Urinary bladder (tissue), 4 donors: ENCODE results near the gene DNAJA1. TPM values are rescaled to one million over a fixed set of nuclear protein-coding genes. Genes with fewer than 3 reads are reported as not detected.
"Not testable (repeated sequence)": the region's sequence is repeated elsewhere in the genome, so short reads cannot be mapped to it uniquely, and the experiment has no call there.

ENCODE experiments used
- DNase-seq: peaks from one replicate; pipeline ENCODE4 v3.0.0-alpha.2; 2015; ENCODE audit errors: extremely low spot score
- H3K27ac ChIP-seq: one replicate; pipeline ENCODE4 v1.5.1; 2013; ENCODE audit warnings: low read depth, mild to moderate bottlenecking, moderate library complexity
- H3K36me3 ChIP-seq: one replicate; pipeline ENCODE4 v1.6.1; 2013; ENCODE audit warnings: mild to moderate bottlenecking, moderate library complexity; ENCODE audit not compliant: insufficient read depth
- H3K4me1 ChIP-seq: one replicate; pipeline ENCODE4 v1.6.1; 2013; ENCODE audit warnings: mild to moderate bottlenecking, moderate library complexity; ENCODE audit not compliant: insufficient read depth
- H3K4me3 ChIP-seq: one replicate; pipeline ENCODE4 v1.5.1; 2013; ENCODE audit warnings: low read depth, low read length
- WGBS: extraction: QIAGEN DNeasy Blood & Tissue Kit; methylation state at CpG from one replicate; pipeline ENCODE4 v1.1.7; 2013; 5-methylcytosine and 5-hydroxymethylcytosine counted together
- polyA plus RNA-seq: library from polyadenylated mRNA; stranded (reverse); fragments of 200-250 nt; gene quantifications from one replicate; pipeline ENCODE4 v1.2.3, GENCODE V29; 2013
- total RNA-seq: library from RNA; depleted of rRNA; stranded (reverse); fragments of >200 nt; gene quantifications from one replicate; pipeline ENCODE4 v1.2.3, GENCODE V29; 2014
- donor health status: healthy with polysubstance abuse.
- donor health status: healthy.

DNAJA1 gene
- total RNA-seq (97.7 TPM), polyA plus RNA-seq (84.0 TPM)

DNA sequence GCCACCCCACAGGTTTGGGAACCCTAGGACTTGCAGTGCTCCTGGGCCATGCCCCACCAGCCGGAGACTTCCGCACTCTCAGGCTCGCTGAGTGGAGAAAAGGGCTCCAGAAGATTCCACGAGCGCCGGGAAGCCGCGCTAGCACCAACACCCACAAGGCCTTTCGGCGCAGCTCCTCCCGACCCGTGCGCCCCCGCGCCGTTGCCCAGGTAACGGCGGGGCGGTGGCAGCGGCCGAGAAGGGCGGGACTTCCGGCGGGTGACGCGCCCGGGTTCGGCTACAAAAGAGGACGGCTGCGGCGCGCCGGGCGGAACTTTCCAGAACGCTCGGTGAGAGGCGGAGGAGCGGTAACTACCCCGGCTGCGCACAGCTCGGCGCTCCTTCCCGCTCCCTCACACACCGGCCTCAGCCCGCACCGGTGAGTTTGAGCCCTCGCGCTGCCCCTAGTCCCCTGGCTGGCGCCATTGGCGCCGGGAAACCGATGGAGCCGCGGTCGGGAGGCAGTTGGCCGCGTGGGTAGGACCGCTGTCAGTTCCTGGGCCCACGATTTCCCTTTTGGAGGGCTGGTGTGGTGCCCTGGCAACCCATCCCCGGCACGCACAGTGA, at the start of gene DNAJA1:
Gene DNAJA1 (plus strand): TSS at position 308 of the 606 bp plus-strand sequence. CDS start 1,212 bp downstream, outside the sequence.
- peak within 1 kb of the TSS; percentile 98 for H3K27ac ChIP-seq
- H3K4me1 ChIP-seq, result peaks cover 2% of the 10 kb centered on the region
- whole genome bisulfite sequencing, result under 1% methylated on average over 61 of the region's 61 CpGs
- H3K36me3 ChIP-seq, result peaks cover 2% of the 10 kb centered on the region
- peak; percentile 78 for DNase-seq
- peak within 1 kb of the TSS; percentile 98 for H3K4me3 ChIP-seq

DNA sequence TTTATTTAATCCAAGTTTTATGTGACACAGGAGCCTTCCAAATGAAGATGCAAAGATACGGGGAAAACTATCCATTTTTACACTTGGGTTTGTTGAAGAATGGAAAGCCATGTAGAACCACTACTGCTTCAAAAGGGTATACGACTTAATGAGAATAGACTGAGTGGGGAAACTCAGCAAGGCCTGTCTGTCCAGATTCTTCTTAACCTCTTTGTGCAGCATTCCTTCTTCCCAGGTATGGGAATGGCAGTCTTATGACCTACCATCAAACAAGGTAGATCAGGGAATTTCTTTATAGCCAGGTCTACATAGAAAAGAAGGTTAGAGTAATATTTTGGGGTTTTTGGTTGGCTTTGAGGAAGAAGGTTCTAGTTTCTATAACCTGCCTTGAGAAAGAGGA, 47.0 kb upstream of the DNAJA1 start:
- Histone ChIP-seq H3K4me3 (no peak overlapping the region), H3K4me1 (no peaks in the 10 kb centered on the region), H3K27ac (no peak overlapping the region), H3K36me3 (peaks cover 6% of the 10 kb centered on the region)
- 91% methylated on average over 2 of the region's 2 CpGs for WGBS
- no peak for DNase-seq

DNA sequence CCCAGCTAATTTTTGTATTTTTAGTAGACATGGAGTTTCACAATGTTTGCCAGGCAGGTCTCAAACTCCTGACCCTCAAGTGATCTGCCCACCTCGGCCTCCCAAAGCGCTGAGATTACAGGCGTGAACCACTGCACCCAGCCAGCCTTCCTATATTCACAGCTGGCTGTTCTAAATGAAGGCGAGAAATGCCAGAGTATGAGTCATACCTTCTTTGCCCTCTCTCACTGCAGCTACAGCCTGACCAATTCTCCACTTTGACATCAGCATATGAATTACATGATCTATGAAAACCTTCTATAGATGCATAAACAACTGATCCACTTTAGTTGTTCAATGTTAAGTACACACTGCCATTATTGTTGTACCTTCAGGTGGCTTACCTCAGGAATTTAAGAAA, 38.1 kb upstream of the DNAJA1 start:
- Histone ChIP-seq H3K27ac (no peak overlapping the region), H3K36me3 (peaks cover 7% of the 10 kb centered on the region)
- 96% methylated on average over 4 of the region's 4 CpGs for WGBS

DNA sequence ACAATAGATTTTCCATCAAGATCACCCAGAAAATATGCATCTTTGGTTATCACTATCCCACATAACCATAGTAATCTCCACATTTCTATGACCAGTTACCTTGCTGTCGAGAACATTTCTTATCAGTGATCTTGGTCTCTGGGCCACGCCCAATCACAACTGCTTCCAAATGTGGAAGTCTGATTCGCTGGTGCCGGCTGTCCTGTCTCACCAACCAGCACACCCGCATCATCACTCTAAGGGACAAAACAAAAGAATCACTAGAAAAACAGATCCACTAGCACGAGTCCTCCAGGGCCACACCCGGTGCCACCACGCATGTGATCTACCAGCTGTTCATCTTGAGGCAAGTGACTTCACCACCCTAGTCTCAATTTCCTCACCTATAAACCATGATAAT, 35.4 kb upstream of the DNAJA1 start:
- H3K4me3 ChIP-seq, result no peak overlapping the region
- 90% methylated on average over 8 of the region's 8 CpGs for WGBS
- H3K27ac ChIP-seq, result no peak overlapping the region
- peaks cover 6% of the 10 kb centered on the region for H3K36me3 ChIP-seq
- DNase-seq, result no peak
- peaks cover 2% of the 10 kb centered on the region for H3K4me1 ChIP-seq

More for the DNA sequence above, 38.1 kb upstream of the DNAJA1 start:
- H3K4me3 ChIP-seq, result no peak overlapping the region
- H3K4me1 ChIP-seq, result no peaks in the 10 kb centered on the region
- DNase-seq, result no peak

DNA sequence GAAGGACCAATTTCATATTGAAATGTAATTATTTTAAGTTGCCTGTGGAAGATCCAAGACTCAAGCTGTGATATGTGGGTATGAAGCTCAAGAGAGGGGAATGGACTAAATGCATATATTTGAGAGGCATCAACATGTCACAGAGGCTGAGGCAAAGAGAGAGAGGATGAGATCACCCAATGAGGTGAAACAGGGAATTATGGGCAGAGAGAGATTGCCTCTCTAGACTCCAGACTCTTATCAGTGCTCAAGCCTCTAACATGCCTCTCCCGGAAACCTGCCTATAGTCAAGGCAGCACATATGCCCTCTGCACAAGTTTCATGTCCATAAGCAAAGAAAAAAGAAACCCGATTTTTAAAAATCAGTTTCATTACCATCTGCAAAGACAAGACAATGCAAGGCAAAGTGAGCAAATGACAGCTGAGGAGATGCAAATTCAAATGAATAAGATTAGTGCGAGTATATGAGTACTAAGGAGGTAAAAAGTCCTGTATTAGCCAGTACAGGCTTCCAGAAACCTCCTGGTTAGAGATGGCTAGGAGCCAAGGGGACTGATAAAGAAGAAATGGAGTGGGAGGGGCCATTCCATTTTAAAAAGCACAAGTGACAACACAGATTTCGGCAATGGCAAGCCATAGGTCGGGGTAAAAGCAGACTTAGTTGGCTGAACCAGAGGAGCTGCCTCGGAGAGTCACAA, 33.0 kb upstream of the DNAJA1 start:
- WGBS, result 32% methylated on average over 6 of the region's 6 CpGs
- DNase-seq, result no peak
- Histone ChIP-seq H3K36me3 (peaks cover 6% of the 10 kb centered on the region), H3K4me1 (peaks cover 2% of the 10 kb centered on the region), H3K4me3 (no peak overlapping the region), H3K27ac (no peak overlapping the region)

DNA sequence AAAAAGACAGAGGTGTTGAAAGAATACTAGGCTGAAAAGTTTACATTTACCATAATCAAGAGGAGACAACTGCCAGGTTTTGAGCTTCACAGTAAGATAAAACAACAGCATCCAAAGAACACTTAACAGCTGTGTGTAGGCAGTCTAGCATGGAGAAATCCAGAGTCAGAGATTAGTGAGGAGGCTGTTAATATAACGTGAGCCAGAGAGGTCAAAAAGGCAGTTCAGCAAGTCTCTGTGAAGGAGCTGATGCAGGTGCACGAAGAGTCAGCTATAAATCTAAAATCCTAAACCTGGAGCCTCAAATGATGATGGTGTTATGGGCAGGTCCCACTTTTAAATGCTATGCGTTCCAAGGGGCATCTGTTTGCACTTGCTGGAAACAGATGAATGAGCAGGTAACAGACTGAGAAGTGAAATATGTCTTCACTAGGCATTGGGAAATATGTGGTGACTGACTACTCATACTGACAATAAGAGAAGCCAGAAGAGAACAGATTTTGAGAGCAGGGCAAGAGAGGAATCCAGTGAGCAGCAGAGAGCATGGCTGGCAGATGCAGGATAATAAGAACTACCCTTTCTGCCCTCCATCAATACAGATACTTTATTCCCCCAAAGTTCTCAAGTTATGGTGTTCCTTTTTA, 32.4 kb upstream of the DNAJA1 start:
- H3K4me3 ChIP-seq, result no peak overlapping the region
- 28% methylated on average over 3 of the region's 3 CpGs for WGBS
- no peak for DNase-seq
- H3K4me1 ChIP-seq, result peaks cover 2% of the 10 kb centered on the region
- peaks cover 6% of the 10 kb centered on the region for H3K36me3 ChIP-seq
- H3K27ac ChIP-seq, result no peak overlapping the region

DNA sequence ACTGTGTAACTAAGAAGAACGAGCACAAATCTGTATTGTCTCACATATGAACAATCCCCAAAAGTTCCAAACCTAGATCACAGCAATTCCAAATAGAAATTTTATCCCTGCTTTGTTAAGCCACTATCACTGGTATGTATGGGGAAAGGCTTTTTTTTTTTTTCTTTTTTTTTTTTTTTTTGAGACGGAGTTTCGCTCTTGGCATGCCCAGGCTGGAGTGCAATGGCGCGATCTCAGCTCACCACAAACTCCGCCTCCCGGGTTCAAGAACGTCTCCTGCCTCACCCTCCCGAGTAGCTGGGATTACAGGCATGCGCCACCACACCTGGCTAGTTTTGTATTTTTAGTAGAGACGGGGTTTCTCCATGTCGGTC, 24.4 kb upstream of the DNAJA1 start:
- H3K4me3 ChIP-seq, result peak overlapping the region; percentile 62
- DNase-seq, H3K36me3 ChIP-seq, H3K4me1 ChIP-seq, H3K27ac ChIP-seq: not testable (repeated sequence)
- 10% methylated on average over 12 of the region's 12 CpGs for WGBS

DNA sequence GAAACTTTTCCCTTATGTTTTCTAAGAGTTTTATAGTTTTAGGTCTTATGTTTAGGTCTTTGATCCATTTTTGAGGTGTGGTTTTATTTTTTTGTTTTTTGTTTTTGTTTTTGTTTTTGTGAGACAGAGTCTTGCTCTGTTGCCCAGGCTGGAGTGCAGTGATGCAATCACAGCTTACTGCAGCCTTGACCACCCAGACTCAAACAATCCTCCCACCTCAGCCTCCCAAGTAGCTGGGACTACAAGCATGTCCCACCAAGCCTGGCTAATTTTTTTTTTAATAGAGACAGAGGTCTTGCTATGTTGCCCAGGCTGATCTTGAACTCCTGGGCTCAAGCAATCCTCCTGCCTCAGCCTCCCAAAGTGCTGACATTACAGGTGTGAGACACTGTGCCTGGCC, 19.7 kb upstream of the DNAJA1 start:
- not testable (repeated sequence) for H3K27ac ChIP-seq, H3K36me3 ChIP-seq, DNase-seq, H3K4me3 ChIP-seq, H3K4me1 ChIP-seq

DNA sequence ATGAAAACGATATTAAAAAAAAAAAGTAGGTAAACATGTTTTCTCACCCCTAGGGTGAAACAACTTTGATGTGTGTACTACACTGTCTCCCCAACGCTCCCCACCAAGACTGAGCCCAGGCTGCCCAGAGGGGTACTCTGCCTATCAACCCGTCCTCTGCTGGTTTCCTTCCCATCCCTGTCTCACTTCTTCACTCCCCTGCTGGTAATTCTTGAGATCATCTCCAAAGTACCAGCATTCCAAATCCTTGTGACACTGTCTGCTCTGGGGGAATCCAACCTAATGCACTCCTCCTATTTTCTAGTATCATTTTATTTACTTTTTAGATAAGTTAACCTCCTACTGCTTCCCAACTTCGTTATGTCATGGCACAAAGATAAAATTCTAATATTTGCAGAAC, 17.3 kb upstream of the DNAJA1 start:
- no peaks in the 10 kb centered on the region for H3K4me1 ChIP-seq
- no peak for DNase-seq
- no peak overlapping the region for H3K27ac ChIP-seq
- no peaks in the 10 kb centered on the region for H3K36me3 ChIP-seq
- WGBS, result 93% methylated on average over 4 of the region's 4 CpGs
- H3K4me3 ChIP-seq, result no peak overlapping the region

DNA sequence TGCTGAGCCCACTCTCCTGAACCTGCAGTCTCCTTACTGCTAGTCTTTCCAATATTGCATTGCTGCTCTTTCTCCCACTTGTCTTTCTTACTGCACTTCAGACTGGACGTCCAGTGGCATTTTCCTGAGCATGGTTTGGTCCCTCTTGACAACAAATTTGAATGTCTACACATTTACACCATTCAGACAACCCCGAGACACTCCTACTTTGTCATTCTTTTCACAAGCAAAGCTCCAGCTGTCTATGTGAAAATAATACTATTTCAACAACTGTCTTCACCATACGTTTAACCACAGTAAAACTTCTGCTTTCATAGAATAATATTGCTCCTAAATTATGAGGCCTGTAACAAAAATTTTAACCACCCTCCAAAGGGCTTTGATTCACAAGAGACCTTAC, 13.2 kb upstream of the DNAJA1 start:
- 75% methylated on average over 3 of the region's 3 CpGs for WGBS
- no peak for DNase-seq

DNA sequence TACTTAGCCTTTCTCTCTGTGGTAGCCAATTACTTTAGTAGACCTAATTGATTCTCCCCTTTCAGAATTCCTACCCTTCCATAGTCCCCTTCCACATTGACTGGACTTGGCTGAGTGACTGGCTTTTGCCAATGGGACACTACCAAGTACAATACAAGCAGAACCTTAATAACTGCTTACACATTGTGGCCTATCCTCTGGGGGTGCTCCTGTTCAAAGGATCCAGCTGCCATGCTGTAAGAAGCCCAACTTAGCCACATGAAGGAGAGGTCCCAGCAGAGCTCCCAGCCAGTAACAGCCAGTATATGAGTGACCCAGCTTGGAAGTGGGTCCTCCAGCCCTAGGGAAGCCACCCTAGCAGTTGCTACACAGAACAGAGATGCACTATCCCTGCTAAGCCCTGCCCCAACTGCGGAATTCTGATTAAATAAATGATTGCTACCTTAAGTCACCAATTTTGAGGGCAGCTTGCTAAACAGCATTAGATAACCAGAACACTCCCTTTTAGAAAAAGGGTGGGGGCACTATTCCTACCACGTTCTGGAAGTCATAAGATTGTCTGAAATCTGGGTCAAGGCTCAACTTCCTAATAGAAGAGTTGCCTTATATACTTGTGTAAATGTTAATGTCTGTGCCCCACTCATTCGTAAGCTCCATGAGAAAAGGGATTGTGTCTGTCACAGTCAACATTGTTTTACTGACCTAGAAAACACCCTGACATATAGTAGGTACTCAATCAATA, 12.6 kb upstream of the DNAJA1 start:
- Histone ChIP-seq H3K4me3 (no peak overlapping the region), H3K4me1 (no peaks in the 10 kb centered on the region), H3K27ac (no peak overlapping the region), H3K36me3 (no peaks in the 10 kb centered on the region)
- 90% methylated on average over 3 of the region's 3 CpGs for WGBS
- no peak for DNase-seq

More for the DNA sequence above, 13.2 kb upstream of the DNAJA1 start:
- no peaks in the 10 kb centered on the region for H3K36me3 ChIP-seq
- H3K4me3 ChIP-seq, result no peak overlapping the region
- H3K4me1 ChIP-seq, result no peaks in the 10 kb centered on the region
- no peak overlapping the region for H3K27ac ChIP-seq

DNA sequence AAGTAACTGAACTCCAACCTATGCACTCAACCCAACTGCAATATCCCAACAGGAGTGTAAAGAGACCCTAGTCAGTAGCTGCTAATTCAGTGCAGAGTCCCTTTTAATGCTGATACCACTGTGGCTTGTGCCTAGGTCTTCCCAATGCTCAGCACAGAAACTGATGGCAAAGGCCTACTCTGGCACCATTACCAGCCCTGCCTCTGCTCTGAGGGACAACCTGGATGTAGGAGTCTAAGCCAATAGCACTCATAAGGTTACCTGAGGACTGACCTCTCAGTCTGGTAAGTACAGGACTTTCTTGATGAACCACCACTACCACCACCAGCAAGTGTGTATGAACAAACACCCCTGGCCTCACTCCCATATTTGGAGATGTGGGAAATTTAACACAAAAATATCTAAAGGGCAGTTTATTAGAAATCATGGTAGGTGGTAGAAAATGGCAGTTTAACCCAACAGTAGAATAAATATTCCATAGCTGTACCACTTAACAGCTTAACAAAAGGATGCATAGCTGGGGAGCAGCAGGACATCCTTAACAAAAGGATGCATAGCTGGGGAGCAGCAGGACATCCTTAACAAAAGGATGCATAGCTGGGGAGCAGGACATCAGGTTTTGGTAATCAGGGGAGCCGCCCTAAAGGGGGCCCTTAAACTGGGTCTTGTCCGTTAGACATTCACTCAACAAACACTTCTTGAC, 11.0 kb upstream of the DNAJA1 start:
- WGBS, result 77% methylated on average over 2 of the region's 2 CpGs
- Histone ChIP-seq H3K4me1 (no peaks in the 10 kb centered on the region), H3K4me3 (no peak overlapping the region), H3K36me3 (no peaks in the 10 kb centered on the region), H3K27ac (no peak overlapping the region)
- no peak for DNase-seq

DNA sequence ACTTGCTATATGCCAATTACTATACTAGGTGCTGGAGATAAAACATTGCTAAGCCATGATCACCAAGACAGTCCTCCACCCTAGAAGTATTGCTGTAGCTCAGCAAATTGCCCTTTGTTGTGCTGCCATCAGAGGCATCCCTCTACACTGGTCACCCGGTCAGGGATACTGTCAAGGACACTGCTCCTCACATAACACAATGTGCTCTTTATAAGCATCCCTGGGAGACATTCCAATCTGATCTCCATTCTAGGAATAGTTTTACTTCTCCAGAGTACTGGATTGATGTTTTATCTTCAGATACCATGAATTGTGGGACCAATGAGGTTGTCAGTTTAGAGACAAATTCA, 10.4 kb upstream of the DNAJA1 start:
- Histone ChIP-seq H3K27ac (no peak overlapping the region), H3K36me3 (no peaks in the 10 kb centered on the region), H3K4me1 (no peaks in the 10 kb centered on the region), H3K4me3 (no peak overlapping the region)
- DNase-seq, result no peak
- 89% methylated on average over 1 of the region's 1 CpG for WGBS
